Esophagus squamous epithelium (tissue), 5 donors: ENCODE measurements around the gene SFXN5. TPM values are rescaled to one million over a fixed set of nuclear protein-coding genes. Genes with fewer than 3 reads are reported as not detected.

ENCODE experiments used
- DNase-seq: peaks from one replicate; lab custom pipeline; 2025; lab: John Stamatoyannopoulos, UW
- H3K27ac ChIP-seq, 4 donors: fragments of 200-600 bp; sonication (generic); one replicate each; pipeline ENCODE4 v1.5.1; 2016 to 2019; ENCODE audit warnings: mild to moderate bottlenecking in 1 of 4
- H3K27me3 ChIP-seq, 4 donors: fragments of 200-600 bp; sonication (generic); 1 replicate in 3 of 4; 2 replicates in 1 of 4; pipeline versions ENCODE4 v1.5.1 to v1.6.0; 2017 to 2021; ENCODE audit warnings: antibody characterized with exemption in 1 of 4
- H3K36me3 ChIP-seq, 3 donors: fragments of 200-600 bp; sonication (generic); one replicate each; pipeline ENCODE4 v1.5.1; 2016 to 2019
- H3K4me1 ChIP-seq, 3 donors: fragments of 200-600 bp; sonication (generic); one replicate each; pipeline ENCODE4 v1.5.1; 2017 to 2019
- H3K4me3 ChIP-seq, 4 donors: fragments of 200-600 bp; sonication (generic); 1 replicate in 3 of 4; 2 replicates in 1 of 4; pipeline ENCODE4 v1.5.1; 2016 to 2019; ENCODE audit warnings: mild to moderate bottlenecking in 2 of 4, moderate library complexity in 1 of 4
- H3K9me3 ChIP-seq, 3 donors: fragments of 200-600 bp; sonication (generic); one replicate each; pipeline ENCODE4 v1.5.1; 2016 to 2019
- POLR2A ChIP-seq, 4 donors: fragments of 450-650 bp; IDR thresholded peaks; one replicate each; pipeline ENCODE4 v1.6.1; 2017; ENCODE audit warnings: antibody characterized with exemption in 4 of 4, mild to moderate bottlenecking in 4 of 4, moderate library complexity in 3 of 4
- WGBS, 2 donors: methylation state at CpG; one replicate each; pipeline ENCODE4 v1.1.5; 2018; 5-methylcytosine and 5-hydroxymethylcytosine counted together
- intact Hi-C: fragments of 100-400 bp; cut with DNase I; formaldehyde crosslinking; loops from one replicate; pipeline ENCODE4 v1.15.0; 2022
- total RNA-seq, 4 donors: library from RNA; depleted of rRNA; stranded (reverse); fragments of >200 nt; gene quantifications; one replicate each; pipeline ENCODE4 v1.1.0, GENCODE V29; 2016
- TF ChIP-seq, protein P1 (sequence below), 6 experiments: fragments of 450-650 bp in 4 of 6; fragments of 200-600 bp in 2 of 6; sonication (generic) in 2 of 6; IDR thresholded peaks; one replicate each; pipeline ENCODE4 v1.5.1; 2016 to 2019; ENCODE audit warnings: antibody characterized with exemption in 6 of 6, mild to moderate bottlenecking in 4 of 6, moderate library complexity in 4 of 6
- donor health status: DM: yes; HTN: yes; CAD: no.

SFXN5 gene
- total RNA-seq, 4 donors from 2014 or later = 4.2 to 16.4 (median 12.7) TPM

DNA sequence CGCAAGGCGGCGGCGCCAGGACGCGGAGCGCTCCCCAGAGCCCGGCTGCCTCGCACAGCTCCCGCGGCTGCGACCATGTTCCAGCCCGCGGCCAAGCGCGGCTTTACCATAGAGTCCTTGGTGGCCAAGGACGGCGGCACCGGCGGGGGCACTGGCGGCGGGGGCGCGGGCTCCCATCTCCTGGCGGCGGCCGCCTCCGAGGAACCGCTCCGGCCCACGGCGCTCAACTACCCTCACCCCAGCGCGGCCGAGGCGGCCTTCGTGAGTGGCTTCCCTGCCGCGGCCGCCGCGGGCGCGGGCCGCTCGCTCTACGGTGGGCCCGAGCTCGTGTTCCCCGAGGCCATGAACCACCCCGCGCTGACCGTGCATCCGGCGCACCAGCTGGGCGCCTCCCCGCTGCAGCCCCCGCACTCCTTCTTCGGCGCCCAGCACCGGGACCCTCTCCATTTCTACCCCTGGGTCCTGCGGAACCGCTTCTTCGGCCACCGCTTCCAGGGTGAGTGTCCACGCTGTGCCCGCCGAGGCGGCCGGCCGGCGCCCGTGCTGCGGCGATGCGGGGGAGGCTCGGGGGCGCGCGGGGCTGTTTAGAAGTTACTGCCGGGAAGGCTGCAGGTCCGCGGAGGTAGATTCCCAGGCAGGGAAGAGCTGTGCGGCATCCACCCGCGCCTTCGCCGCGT, 153.5 kb downstream of the SFXN5 start:
- 0% methylated on average over 1 of the region's 89 CpGs; no CpG with 5 or more reads in 1 of the 2 donors for WGBS, 2 donors
- Histone ChIP-seq H3K36me3 (no peaks in the 10 kb centered on the region), H3K27ac (no peak overlapping the region), H3K27me3 (peaks cover 71 to 100% (median 85%) of the 10 kb centered on the region in 4 donors), H3K9me3 (no peaks in the 10 kb centered on the region), H3K4me3 (peak overlapping the region; percentile 24 to 63 (median 48)), H3K4me1 (peaks cover 37 to 59% (median 41%) of the 10 kb centered on the region in 3 donors)
- TF ChIP-seq, protein P1, sequence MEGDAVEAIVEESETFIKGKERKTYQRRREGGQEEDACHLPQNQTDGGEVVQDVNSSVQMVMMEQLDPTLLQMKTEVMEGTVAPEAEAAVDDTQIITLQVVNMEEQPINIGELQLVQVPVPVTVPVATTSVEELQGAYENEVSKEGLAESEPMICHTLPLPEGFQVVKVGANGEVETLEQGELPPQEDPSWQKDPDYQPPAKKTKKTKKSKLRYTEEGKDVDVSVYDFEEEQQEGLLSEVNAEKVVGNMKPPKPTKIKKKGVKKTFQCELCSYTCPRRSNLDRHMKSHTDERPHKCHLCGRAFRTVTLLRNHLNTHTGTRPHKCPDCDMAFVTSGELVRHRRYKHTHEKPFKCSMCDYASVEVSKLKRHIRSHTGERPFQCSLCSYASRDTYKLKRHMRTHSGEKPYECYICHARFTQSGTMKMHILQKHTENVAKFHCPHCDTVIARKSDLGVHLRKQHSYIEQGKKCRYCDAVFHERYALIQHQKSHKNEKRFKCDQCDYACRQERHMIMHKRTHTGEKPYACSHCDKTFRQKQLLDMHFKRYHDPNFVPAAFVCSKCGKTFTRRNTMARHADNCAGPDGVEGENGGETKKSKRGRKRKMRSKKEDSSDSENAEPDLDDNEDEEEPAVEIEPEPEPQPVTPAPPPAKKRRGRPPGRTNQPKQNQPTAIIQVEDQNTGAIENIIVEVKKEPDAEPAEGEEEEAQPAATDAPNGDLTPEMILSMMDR (IDR thresholded peaks at IDR 0.05) = no peak
- no peak for TF ChIP-seq POLR2A (IDR thresholded peaks at IDR 0.05)
- intact Hi-C loops = no loop called here
- no peak for DNase-seq

DNA sequence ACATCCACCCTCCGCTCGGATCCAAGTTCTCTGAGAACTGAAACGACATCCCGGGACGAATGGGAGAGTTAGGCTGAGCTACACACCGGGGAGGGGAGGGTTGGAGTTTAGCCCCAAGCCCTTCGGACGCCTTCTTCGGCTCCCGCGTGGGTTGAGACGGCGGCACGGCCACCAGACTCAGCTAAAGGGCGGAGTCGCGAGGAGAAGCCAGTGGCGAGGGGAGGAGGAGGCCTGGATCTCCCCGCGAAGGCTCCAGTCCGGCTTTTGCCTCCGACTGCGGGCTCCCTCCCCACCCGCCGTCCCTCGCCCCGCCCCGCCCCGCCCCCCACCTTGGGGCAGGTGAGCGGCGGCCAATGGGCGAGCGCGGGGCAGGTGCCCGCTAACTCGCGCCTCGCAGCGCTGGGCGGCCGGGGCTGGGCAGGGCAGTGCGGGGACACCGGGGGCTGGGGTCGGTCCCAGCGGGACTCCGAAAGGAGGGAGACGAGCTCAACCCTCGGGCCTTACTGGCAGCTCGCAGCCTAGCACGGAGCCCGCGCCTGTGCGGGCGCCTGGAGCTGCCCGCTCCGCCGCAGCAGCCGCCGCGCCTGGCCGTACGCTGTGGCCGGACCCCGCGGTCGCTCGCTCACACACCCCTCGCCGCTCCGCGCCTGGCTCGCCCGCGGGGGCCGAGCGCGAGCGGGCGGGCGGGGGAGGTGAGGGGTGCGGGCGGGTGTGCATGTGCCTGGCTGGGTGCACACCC, 154.2 kb downstream of the SFXN5 start, which contains the start of gene EMX1:
TSS of gene EMX1 (plus strand) at position 382 of the 739 bp plus-strand sequence. CDS start at position 716, 334 bp downstream.
- Histone ChIP-seq H3K27ac (no peak within 1 kb of the TSS), H3K4me3 (peak within 1 kb of the TSS; percentile 24 to 63 (median 48)), H3K27me3 (peaks cover 71 to 100% (median 83%) of the 10 kb centered on the region in 4 donors), H3K36me3 (no peaks in the 10 kb centered on the region), H3K4me1 (peaks cover 37 to 59% (median 41%) of the 10 kb centered on the region in 3 donors), H3K9me3 (no peaks in the 10 kb centered on the region)
- TF ChIP-seq, protein P1 (IDR thresholded peaks at IDR 0.05) = no peak
- no peak for TF ChIP-seq POLR2A (IDR thresholded peaks at IDR 0.05)
- 0% methylated on average over 29 of the region's 82 CpGs; no CpG with 5 or more reads in 1 of the 2 donors for WGBS, 2 donors
- no peak for DNase-seq
- intact Hi-C loops = no loop called here

DNA sequence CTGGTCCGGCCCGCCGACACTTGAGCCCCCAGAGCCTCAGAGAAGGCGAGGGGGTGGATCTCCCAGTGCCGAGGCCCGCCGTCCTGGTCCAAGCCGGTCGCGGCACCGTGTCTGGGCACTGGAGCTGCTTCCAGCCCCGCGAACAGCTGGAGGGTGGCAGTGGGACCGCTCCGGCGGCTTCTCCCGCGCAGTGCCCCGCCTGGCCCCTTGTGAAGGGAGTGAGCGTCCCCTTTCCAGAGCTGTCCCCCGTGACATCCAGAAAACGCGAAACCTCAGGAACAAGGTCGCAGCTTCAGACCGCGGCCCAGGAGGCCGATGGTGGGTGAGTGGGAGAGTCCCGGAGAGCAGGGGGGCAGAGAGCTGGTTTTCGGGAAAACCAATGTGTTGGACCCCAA, 154.8 kb downstream of the SFXN5 start:
- intact Hi-C loops = no loop called here
- Histone ChIP-seq H3K4me3 (peak overlapping the region; percentile 24 to 63 (median 48)), H3K9me3 (no peaks in the 10 kb centered on the region), H3K4me1 (peaks cover 37 to 59% (median 41%) of the 10 kb centered on the region in 3 donors), H3K27ac (no peak overlapping the region), H3K27me3 (peaks cover 66 to 100% (median 79%) of the 10 kb centered on the region in 4 donors), H3K36me3 (no peaks in the 10 kb centered on the region)
- 0 to 12% methylated on average over 5 of the region's 29 CpGs for WGBS, 2 donors
- TF ChIP-seq, protein P1 (IDR thresholded peaks at IDR 0.05) = no peak
- TF ChIP-seq POLR2A (IDR thresholded peaks at IDR 0.05) = no peak
- no peak for DNase-seq

DNA sequence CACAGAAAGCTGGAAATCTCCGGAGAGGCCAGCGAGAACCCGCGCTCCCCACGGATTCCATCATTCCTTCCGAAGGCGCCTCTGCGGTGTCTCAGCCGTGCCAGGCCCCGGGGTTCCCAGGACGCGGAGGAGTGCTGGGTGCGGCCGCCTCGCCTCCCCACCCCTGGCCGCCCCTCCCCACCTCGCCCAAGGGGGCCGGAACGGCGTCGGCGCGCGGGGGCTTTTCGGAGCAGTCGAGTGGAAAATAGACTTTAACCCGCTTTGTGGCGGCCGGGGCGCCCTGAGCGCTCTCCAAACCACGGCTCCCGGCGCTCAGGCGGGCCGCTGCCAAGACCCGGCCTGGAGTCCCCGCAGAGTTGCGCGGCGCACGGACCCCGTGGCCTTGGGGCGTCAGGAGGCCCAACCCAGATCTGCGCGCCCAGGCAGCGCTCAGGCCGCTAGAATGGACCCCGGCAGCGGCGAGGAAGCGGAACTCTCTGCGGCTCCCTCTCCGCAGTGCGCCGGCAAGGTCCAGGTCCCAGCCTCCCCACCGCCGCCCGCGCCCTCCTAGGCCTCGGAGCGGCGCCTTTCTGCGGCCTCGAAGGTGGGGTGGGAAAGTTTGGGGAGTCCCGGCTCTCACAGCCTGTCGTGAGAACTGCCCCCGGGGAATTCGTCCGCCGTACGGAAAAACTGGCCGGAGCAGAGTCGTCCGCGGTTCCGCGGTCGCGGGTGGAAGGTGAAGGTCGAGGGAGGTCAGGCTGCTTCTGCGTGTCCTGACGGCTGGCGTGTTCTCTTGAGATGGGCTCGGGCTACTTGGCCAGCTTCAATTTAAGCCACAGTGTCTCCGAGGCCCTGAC, 155.4 kb downstream of the SFXN5 start:
- Histone ChIP-seq H3K4me1 (peaks cover 37 to 59% (median 41%) of the 10 kb centered on the region in 3 donors), H3K27ac (no peak overlapping the region), H3K4me3 (peak overlapping the region; percentile 24 to 63 (median 48)), H3K27me3 (peaks cover 60 to 100% (median 73%) of the 10 kb centered on the region in 4 donors), H3K36me3 (no peaks in the 10 kb centered on the region), H3K9me3 (no peaks in the 10 kb centered on the region)
- intact Hi-C loops = no loop called here
- DNase-seq = no peak
- WGBS, 2 donors = 0 to 2% methylated on average over 11 to 12 of the region's 86 CpGs
- no peak for TF ChIP-seq POLR2A (IDR thresholded peaks at IDR 0.05)
- TF ChIP-seq, protein P1 (IDR thresholded peaks at IDR 0.05) = no peak
